Raji (cell line): ENCODE data around the gene YTHDF1.

Experiments
- POLR2A ChIP-seq: IDR thresholded peaks from 2 replicates; pipeline ENCODE4 v1.6.1; 2011; ENCODE audit warnings: low read depth, low read length, control low read depth; ENCODE audit not compliant: insufficient read depth

Gene YTHDF1

GRCh38 chr20:63167918-63168520 lies 47.9 kb downstream of the YTHDF1 start:
- TF ChIP-seq POLR2A: no peak

- TF ChIP-seq POLR2A: no peak
Measured at GRCh38 chr20:63167026-63167917, 48.7 kb downstream of the YTHDF1 start.

GRCh38 chr20:63166193-63167020 lies 49.5 kb downstream of the YTHDF1 start:
- TF ChIP-seq POLR2A: no peak

GRCh38 chr20:63165356-63166192 lies 50.4 kb downstream of the YTHDF1 start:
- no peak for TF ChIP-seq POLR2A

GRCh38 chr20:63164484-63165355 lies 51.2 kb downstream of the YTHDF1 start:
- no peak for TF ChIP-seq POLR2A

- no peak for TF ChIP-seq POLR2A
Measured at GRCh38 chr20:63163596-63164483, 52.1 kb downstream of the YTHDF1 start.

GRCh38 chr20:63163171-63163570 lies 52.8 kb downstream of the YTHDF1 start:
- no peak for TF ChIP-seq POLR2A

- TF ChIP-seq POLR2A: no peak
Measured at GRCh38 chr20:63162206-63162795, 53.6 kb downstream of the YTHDF1 start.

- no peak for TF ChIP-seq POLR2A
Measured at GRCh38 chr20:63161176-63161651, 54.7 kb downstream of the YTHDF1 start.

- no peak for TF ChIP-seq POLR2A
Measured at GRCh38 chr20:63160641-63161175, 55.2 kb downstream of the YTHDF1 start.

GRCh38 chr20:63159826-63160640 lies 55.9 kb downstream of the YTHDF1 start:
- no peak for TF ChIP-seq POLR2A
